ENCODE measurements around the gene AIFM2.

Gene AIFM2

GRCh38 chr10:70145666-70146488 lies 13.3 kb upstream of the AIFM2 start:
- H3K27ac ChIP-seq (ENCODE audit: low read depth, low read length) = peak overlapping the region; percentile 66
- peaks cover 6% of the 10 kb centered on the region for H3K79me1 ChIP-seq (ENCODE audit: low read length)
- H4K8ac ChIP-seq (ENCODE audit: low read depth, low read length) = no peak overlapping the region
- no peaks in the 10 kb centered on the region for H3K79me2 ChIP-seq (ENCODE audit: control insufficient read depth, insufficient read depth, low read length)
- no peaks in the 10 kb centered on the region for H3K27me3 ChIP-seq (ENCODE audit: insufficient read depth, low read length, poor library complexity)
- peak overlapping the region; percentile 89 for H3K9ac ChIP-seq (ENCODE audit: low read length)
- H2BK15ac ChIP-seq (replicated peaks; ENCODE audit: low read depth) = no peak overlapping the region
- peak overlapping the region; percentile 35 for H3K18ac ChIP-seq (ENCODE audit: low read length)
- H3K4me3 ChIP-seq (ENCODE audit: low read length) = peak overlapping the region; percentile 40
- DNase-seq = peak; percentile 84
- H3K23ac ChIP-seq (ENCODE audit: low read length) = no peak overlapping the region
- H3K36me3 ChIP-seq (ENCODE audit: control insufficient read depth, insufficient read depth, low read length) = peaks cover 2% of the 10 kb centered on the region
- peak overlapping the region; percentile 94 for H3K56ac ChIP-seq (ENCODE audit: low read length)
- no peak overlapping the region for H2AK5ac ChIP-seq (ENCODE audit: low read length)
- peak overlapping the region; percentile 86 for H3K4me2 ChIP-seq (ENCODE audit: low read length)
- peak overlapping the region; percentile 23 for H2BK5ac ChIP-seq (ENCODE audit: low read length)
- H4K5ac ChIP-seq (ENCODE audit: low read length) = no peak overlapping the region
- WGBS (ENCODE audit: extremely low coverage, insufficient coverage, low lambda C conversion rate) = no CpG with 5 or more reads among the region's 98 CpGs
- H2BK120ac ChIP-seq (ENCODE audit: low read depth, low read length) = no peak overlapping the region
- H3K4me1 ChIP-seq (ENCODE audit: control insufficient read depth, low read depth, low read length) = peaks cover 3% of the 10 kb centered on the region
- no peak overlapping the region for H3K4ac ChIP-seq (ENCODE audit: low read depth, low read length)

DNA sequence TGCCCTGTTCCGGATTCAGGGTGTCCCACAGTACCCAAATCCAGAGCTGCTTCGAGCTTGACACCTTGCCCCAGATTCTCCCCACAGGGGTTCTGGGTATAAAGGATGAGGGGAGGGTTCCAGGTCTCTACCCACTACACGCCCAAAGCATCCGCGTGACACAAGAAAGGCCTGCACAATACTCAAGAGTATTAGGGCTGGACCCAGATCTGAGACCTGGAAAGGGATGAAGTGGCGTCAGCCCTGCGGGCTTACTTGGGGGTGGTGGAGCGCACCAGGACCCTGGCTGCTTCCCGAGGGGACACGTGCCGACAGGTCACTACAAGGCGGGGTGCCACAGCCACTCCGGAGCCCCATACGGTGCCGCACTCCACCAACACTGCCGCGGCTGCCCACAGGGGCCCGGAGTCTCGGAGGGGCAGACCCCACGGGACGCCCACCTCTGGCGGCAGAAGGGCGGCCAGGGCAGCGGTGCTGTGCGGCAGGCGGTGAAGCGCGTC lies 12.6 kb upstream of the AIFM2 start:
- Histone ChIP-seq H3K56ac (ENCODE audit: low read length) (peak overlapping the region; percentile 94), H3K23ac (ENCODE audit: low read length) (no peak overlapping the region), H3K79me2 (ENCODE audit: control insufficient read depth, insufficient read depth, low read length) (no peaks in the 10 kb centered on the region), H4K5ac (ENCODE audit: low read length) (no peak overlapping the region), H2BK5ac (ENCODE audit: low read length) (no peak overlapping the region), H3K27ac (ENCODE audit: low read depth, low read length) (no peak overlapping the region), H3K4me1 (ENCODE audit: control insufficient read depth, low read depth, low read length) (peaks cover 3% of the 10 kb centered on the region), H3K18ac (ENCODE audit: low read length) (no peak overlapping the region), H3K36me3 (ENCODE audit: control insufficient read depth, insufficient read depth, low read length) (peaks cover 2% of the 10 kb centered on the region), H2BK120ac (ENCODE audit: low read depth, low read length) (no peak overlapping the region), H3K4ac (ENCODE audit: low read depth, low read length) (no peak overlapping the region), H2AK5ac (ENCODE audit: low read length) (no peak overlapping the region), H3K79me1 (ENCODE audit: low read length) (peaks cover 6% of the 10 kb centered on the region), H3K9ac (ENCODE audit: low read length) (peak overlapping the region; percentile 89), H4K8ac (ENCODE audit: low read depth, low read length) (no peak overlapping the region), H3K4me2 (ENCODE audit: low read length) (peak overlapping the region; percentile 86), H2BK15ac (replicated peaks; ENCODE audit: low read depth) (no peak overlapping the region), H3K27me3 (ENCODE audit: insufficient read depth, low read length, poor library complexity) (no peaks in the 10 kb centered on the region), H3K4me3 (ENCODE audit: low read length) (no peak overlapping the region)
- DNase-seq = no peak
- no CpG with 5 or more reads among the region's 28 CpGs for WGBS (ENCODE audit: extremely low coverage, insufficient coverage, low lambda C conversion rate)

- H3K4me1 ChIP-seq (ENCODE audit: control insufficient read depth, low read depth, low read length) = peaks cover 3% of the 10 kb centered on the region
- peak overlapping the region; percentile 89 for H3K9ac ChIP-seq (ENCODE audit: low read length)
- peaks cover 6% of the 10 kb centered on the region for H3K79me1 ChIP-seq (ENCODE audit: low read length)
- H3K4me3 ChIP-seq (ENCODE audit: low read length) = no peak overlapping the region
- no peak overlapping the region for H2BK5ac ChIP-seq (ENCODE audit: low read length)
- H3K4me2 ChIP-seq (ENCODE audit: low read length) = no peak overlapping the region
- H2AK5ac ChIP-seq (ENCODE audit: low read length) = no peak overlapping the region
- no peaks in the 10 kb centered on the region for H3K27me3 ChIP-seq (ENCODE audit: insufficient read depth, low read length, poor library complexity)
- H3K23ac ChIP-seq (ENCODE audit: low read length) = no peak overlapping the region
- H2BK15ac ChIP-seq (replicated peaks; ENCODE audit: low read depth) = no peak overlapping the region
- WGBS (ENCODE audit: extremely low coverage, insufficient coverage, low lambda C conversion rate) = no CpG with 5 or more reads among the region's 18 CpGs
- no peak overlapping the region for H3K4ac ChIP-seq (ENCODE audit: low read depth, low read length)
- no peak overlapping the region for H2BK120ac ChIP-seq (ENCODE audit: low read depth, low read length)
- no peaks in the 10 kb centered on the region for H3K79me2 ChIP-seq (ENCODE audit: control insufficient read depth, insufficient read depth, low read length)
- no peak overlapping the region for H4K8ac ChIP-seq (ENCODE audit: low read depth, low read length)
- H3K18ac ChIP-seq (ENCODE audit: low read length) = no peak overlapping the region
- peak overlapping the region; percentile 94 for H3K56ac ChIP-seq (ENCODE audit: low read length)
- no peak overlapping the region for H3K27ac ChIP-seq (ENCODE audit: low read depth, low read length)
- peaks cover 2% of the 10 kb centered on the region for H3K36me3 ChIP-seq (ENCODE audit: control insufficient read depth, insufficient read depth, low read length)
- no peak for DNase-seq
- H4K5ac ChIP-seq (ENCODE audit: low read length) = no peak overlapping the region
Measured at GRCh38 chr10:70144372-70145110, 11.9 kb upstream of the AIFM2 start.

GRCh38 chr10:70142555-70142954 lies 9.9 kb upstream of the AIFM2 start:
- no peak overlapping the region for H4K8ac ChIP-seq (ENCODE audit: low read depth, low read length)
- H2BK120ac ChIP-seq (ENCODE audit: low read depth, low read length) = no peak overlapping the region
- no peak overlapping the region for H3K23ac ChIP-seq (ENCODE audit: low read length)
- H3K27ac ChIP-seq (ENCODE audit: low read depth, low read length) = no peak overlapping the region
- no peaks in the 10 kb centered on the region for H3K79me2 ChIP-seq (ENCODE audit: control insufficient read depth, insufficient read depth, low read length)
- no peak overlapping the region for H3K4me3 ChIP-seq (ENCODE audit: low read length)
- H3K79me1 ChIP-seq (ENCODE audit: low read length) = peaks cover 4% of the 10 kb centered on the region
- no peak overlapping the region for H3K56ac ChIP-seq (ENCODE audit: low read length)
- WGBS (ENCODE audit: extremely low coverage, insufficient coverage, low lambda C conversion rate) = no CpG with 5 or more reads among the region's 10 CpGs
- H2AK5ac ChIP-seq (ENCODE audit: low read length) = no peak overlapping the region
- H3K36me3 ChIP-seq (ENCODE audit: control insufficient read depth, insufficient read depth, low read length) = no peaks in the 10 kb centered on the region
- no peaks in the 10 kb centered on the region for H3K27me3 ChIP-seq (ENCODE audit: insufficient read depth, low read length, poor library complexity)
- no peak overlapping the region for H3K9ac ChIP-seq (ENCODE audit: low read length)
- no peak for DNase-seq
- no peak overlapping the region for H3K18ac ChIP-seq (ENCODE audit: low read length)
- no peak overlapping the region for H3K4me2 ChIP-seq (ENCODE audit: low read length)
- peaks cover 3% of the 10 kb centered on the region for H3K4me1 ChIP-seq (ENCODE audit: control insufficient read depth, low read depth, low read length)
- H3K4ac ChIP-seq (ENCODE audit: low read depth, low read length) = no peak overlapping the region
- no peak overlapping the region for H4K5ac ChIP-seq (ENCODE audit: low read length)
- no peak overlapping the region for H2BK15ac ChIP-seq (replicated peaks; ENCODE audit: low read depth)
- H2BK5ac ChIP-seq (ENCODE audit: low read length) = no peak overlapping the region

- no peak overlapping the region for H3K4me3 ChIP-seq (ENCODE audit: low read length)
- H3K79me1 ChIP-seq (ENCODE audit: low read length) = peaks cover 4% of the 10 kb centered on the region
- WGBS (ENCODE audit: extremely low coverage, insufficient coverage, low lambda C conversion rate) = no CpG with 5 or more reads among the region's 5 CpGs
- no peak overlapping the region for H3K18ac ChIP-seq (ENCODE audit: low read length)
- no peaks in the 10 kb centered on the region for H3K79me2 ChIP-seq (ENCODE audit: control insufficient read depth, insufficient read depth, low read length)
- H3K36me3 ChIP-seq (ENCODE audit: control insufficient read depth, insufficient read depth, low read length) = no peaks in the 10 kb centered on the region
- H3K27ac ChIP-seq (ENCODE audit: low read depth, low read length) = no peak overlapping the region
- no peak overlapping the region for H3K4me2 ChIP-seq (ENCODE audit: low read length)
- peaks cover 3% of the 10 kb centered on the region for H3K4me1 ChIP-seq (ENCODE audit: control insufficient read depth, low read depth, low read length)
- no peak overlapping the region for H2BK5ac ChIP-seq (ENCODE audit: low read length)
- DNase-seq = no peak
- no peak overlapping the region for H4K8ac ChIP-seq (ENCODE audit: low read depth, low read length)
- H4K5ac ChIP-seq (ENCODE audit: low read length) = no peak overlapping the region
- H3K27me3 ChIP-seq (ENCODE audit: insufficient read depth, low read length, poor library complexity) = no peaks in the 10 kb centered on the region
- H2BK15ac ChIP-seq (replicated peaks; ENCODE audit: low read depth) = no peak overlapping the region
- no peak overlapping the region for H2AK5ac ChIP-seq (ENCODE audit: low read length)
- H3K9ac ChIP-seq (ENCODE audit: low read length) = no peak overlapping the region
- no peak overlapping the region for H3K56ac ChIP-seq (ENCODE audit: low read length)
- no peak overlapping the region for H3K23ac ChIP-seq (ENCODE audit: low read length)
- H3K4ac ChIP-seq (ENCODE audit: low read depth, low read length) = no peak overlapping the region
- no peak overlapping the region for H2BK120ac ChIP-seq (ENCODE audit: low read depth, low read length)
Measured at GRCh38 chr10:70140297-70140696, 7.7 kb upstream of the AIFM2 start.

Measured in mesendoderm (in vitro differentiated cells).